ENCODE data around the gene VWDE.
A peak's percentile ranks its signal among the peaks of the same experiment; 100 is the strongest.

Gene VWDE

DNA sequence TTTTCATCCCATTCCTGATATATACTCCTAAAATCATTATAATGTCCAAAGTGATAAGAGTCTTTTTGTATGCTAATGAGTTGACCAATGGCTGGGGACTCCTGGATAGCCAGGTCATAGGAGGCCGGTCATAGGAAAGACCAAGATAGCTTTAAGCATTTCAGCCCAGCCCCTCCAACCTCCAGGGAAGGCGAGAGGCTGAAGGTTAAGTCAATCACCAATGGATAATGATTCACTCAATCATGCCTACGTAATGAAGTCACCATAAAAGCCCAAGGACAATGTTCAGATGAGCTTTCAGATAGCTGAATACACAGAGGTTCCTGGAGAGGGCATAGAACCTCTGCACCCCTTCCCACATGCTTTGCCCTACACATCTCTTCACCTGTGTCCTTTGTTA lies 75.7 kb downstream of the VWDE start:
- ATAC-seq, result no peak

DNA sequence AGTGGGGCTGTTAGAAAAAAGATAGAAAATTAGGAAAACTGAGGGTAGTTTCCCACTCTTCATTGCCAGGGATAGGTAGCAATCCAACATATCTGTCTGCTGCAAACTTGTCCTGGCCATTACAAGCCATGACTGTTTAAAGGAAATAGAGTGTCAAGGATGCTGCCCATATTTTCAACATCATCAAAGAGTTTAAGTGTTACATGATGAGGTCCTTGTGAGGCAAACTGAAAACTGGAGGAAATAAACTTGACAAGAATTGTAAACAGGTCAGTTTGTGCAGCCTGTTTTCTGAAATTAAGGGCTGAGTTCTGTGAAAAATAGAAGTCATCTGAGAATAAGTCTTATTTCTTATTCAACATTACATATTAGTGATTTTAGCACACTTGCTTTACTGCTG lies 78.0 kb downstream of the VWDE start:
- no peak for ATAC-seq

DNA sequence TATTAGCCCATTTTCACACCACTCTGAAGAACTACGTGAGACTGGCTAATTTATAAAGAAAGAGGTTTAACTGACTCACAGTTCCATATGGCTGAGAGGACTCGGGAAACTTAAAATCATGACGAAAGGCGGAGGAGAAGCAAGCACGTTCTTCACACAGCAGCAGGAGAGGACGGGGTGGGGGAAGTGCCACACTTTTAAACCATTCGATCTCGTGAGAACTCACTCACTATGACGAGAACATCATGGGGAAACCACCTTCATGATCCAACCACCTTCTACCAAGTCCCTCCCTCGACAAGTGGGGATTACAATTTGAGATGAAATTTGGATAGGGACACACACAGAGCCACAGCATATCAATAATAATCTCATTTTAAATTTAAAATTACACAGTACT lies 80.2 kb downstream of the VWDE start:
- ATAC-seq, result no peak

DNA sequence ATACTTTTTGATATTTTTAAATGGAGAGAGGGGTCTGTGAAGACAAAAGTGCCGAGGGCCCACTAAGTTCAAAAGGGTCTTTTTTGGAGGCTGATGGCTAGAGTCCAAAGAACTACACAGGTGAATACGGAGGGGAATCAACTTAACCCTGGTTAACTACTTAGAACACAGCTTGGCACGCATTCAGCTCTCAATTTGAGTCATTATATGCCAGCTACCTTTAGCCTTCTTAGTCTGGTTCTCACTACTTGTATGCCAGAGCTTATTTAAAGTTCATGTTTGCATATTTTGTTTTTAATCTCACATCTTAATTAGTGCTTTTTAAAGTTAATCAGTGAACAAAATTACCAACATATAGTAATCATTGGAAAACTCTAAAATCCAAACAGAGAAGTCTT lies 80.8 kb downstream of the VWDE start:
- ATAC-seq, result peak; percentile 46 to 55

DNA sequence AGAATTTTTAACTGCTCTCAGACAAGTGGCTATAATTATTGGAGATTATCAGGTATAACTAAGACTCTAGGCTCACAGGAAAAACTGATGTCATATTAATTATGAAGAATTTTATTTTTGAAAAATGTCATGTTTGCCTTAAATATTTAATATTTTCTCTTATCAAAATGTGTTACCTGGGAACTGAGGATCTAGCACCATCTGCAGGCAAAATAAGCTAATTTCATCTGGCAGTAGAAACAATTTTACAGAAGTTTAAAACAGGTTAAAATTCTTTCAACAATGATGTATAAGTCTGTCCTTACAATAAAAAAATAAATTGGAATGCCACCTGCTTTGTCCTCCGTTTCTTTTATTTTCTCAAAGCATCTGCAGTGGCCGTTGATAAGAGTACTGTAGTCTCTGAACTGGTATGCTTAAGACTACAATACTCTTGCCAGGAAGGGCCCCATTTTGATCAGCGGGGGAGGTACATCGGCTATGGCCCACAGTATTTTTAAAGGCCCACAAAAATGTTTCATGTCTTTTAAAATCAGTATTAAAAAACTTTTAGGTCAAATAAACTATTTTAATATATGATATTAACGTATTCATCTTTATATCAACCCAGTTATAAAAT lies 81.3 kb downstream of the VWDE start:
- no peak for ATAC-seq

DNA sequence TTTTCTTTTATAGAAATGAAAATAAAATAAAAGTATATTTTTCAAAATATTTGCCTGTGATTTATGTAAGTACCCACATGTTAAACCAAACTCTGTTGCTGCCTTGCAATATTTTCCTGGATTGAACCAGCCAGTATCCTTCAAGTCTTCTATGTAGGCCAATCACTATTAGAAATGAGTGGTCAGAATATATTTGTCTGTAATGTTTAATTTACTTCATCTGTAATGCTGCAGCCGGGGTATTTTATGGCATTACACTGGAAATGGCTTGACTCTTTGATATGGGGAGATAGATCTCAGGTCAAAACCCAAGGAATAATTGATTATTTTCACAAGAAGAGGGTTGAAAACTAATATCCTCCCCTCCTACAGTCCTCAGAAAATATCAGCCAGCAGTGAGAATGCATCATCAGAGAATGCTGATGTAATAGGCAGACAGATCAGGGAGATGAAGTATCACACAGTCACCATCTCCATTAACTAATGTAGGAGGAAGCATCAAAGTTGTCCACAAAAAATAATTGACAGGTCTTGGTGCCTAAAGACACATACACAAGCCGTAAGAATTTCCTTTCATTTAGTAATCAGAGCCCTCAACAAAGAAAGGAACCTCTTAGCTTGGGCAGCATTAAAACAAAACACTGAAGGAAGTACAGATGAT lies 82.5 kb downstream of the VWDE start:
- no peak for ATAC-seq

DNA sequence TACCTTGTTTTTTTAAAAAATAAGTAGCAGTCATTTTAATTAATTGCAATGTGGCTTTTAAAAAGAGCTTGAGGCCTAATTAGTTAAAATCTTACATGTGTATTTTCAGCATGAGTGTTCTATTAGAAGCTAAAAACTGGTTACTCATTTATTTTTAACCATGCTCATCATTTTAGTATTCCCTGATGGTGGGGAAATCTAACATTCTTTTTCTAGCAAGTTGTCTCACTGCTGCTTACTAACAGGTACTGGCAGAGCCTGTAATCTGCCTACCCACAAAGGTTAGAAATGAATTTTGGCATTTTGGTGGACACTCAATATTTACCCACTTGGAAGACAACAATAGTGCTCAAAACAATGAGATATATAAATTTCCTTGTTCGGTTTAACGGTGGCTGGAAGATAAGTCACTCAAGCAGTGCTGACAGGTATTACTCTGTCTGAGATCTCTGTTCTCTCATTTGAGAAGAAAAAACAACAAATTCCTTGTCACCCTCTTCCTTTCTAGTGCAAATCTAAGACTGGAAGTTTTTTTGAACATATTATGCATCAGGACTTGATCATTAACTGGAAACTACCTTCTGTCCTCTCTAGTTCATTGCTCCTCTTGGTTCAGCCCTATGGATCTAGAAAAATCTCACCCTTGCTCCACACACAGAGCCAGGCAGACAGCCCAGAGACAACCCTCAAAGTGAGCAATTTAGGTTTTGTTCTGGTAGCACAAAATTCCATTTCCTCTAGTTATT lies 83.3 kb downstream of the VWDE start:
- no peak for ATAC-seq

DNA sequence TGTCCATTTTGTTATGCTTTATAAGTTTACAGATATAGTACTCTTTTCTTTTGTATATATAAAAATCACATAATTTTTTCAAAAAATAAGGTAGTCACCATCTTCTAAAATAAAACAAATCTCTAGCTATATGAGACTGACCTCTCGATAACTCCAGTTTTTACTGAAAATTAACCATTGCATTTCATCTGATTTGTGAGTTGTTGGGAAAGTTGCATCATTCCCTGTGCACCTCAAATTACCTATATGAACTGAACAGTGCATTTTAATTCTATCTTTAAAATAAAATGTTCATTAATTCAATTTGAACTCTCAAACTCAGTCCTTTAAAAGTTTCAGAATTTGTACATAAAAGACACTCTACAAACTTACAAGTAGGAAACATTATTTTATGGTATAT lies 86.0 kb downstream of the VWDE start:
- no peak for ATAC-seq

DNA sequence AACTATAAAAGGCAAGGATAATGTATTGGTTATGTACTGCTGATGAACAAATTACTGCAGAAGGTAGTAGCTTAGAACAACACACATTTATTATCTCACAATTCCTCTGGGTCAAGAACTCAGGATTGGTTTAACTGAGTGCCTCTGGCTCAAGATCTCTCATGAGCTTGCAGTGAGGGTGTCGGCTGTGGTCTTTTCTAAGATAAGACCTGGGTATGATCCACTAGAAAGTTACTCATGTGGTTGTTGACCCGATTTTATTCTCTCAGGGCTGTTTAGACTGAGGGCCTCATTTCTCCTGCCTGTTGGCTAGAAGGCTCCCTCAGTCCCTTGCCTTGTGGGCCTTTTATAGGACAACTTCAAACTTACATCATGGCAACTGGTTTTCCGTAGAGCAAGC lies 86.7 kb downstream of the VWDE start:
- no peak for ATAC-seq

DNA sequence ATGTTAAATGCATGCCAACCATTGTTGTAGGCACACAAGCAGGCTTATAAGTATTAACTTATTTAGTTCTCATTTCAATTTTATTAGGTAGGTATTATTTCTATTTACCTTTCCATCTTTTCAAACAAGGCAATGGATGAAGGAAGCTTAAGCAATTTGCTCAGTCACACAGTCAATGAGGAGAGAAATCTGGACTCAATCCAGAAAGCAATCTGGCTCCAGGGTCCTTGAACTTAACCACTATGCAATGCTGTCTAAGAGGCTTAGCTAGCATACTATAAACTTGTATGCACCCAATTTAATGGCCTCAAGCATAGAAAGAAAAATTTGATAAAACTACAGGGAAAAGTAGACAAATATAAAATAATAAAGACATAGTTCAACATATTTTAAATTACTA lies 88.6 kb downstream of the VWDE start:
- ATAC-seq, result no peak

DNA sequence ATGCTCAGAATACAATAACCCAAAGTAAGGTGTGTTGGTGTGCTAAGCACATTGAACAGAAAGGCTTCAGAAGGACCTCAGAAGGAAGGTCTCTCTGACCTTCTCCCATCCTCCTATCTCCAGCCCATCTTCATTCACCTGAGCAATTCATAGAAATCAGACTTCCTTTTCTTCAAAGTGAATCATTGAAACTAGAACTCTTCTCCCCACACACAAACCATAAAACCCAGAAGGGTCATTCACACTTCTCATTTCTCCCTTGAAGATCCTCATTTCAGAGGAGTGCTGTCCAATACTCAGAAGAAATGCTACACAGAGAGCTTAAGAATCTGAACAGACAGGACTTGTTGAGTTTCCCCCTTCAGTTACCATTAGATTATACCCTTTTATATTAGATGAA lies 89.5 kb downstream of the VWDE start:
- ATAC-seq, result no peak

DNA sequence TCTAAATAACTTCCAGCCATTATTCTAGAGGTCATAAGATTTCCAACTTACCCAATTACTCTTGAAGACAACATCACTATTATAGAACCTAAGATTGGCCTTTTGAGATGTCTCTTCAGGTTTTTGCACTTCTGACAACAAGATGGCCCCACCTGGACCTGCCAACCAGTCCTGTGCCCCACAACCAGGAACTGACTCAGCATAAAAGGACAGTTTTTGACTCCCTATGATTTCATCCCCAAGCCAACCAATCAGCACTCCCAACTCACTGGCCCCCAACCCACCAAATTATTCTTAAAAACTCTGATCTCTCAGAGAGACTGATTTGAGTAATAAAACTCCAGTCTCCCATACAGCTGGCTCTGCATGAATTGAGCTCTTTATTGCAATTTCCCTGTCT lies 98.2 kb downstream of the VWDE start:
- no peak for ATAC-seq

DNA sequence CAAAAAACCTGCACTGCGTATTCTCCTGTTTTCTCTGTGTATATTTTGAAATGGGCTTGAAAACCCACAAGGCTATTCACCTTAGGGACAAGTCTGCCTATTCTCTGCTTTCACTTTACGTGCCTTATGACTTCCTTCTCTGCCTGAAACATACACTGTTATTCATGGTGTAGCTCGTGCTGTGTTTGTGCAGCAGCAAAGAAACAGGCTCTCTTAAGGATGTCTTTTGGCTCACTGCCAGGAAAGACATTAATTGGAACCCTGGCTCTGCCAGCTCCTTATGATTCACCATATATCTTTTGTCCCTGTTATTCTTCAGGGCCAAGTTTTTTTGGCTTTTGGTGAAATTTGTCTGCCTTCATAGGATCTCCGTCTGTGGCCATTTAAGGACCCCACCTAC lies 100.2 kb downstream of the VWDE start:
- ATAC-seq, result no peak

DNA sequence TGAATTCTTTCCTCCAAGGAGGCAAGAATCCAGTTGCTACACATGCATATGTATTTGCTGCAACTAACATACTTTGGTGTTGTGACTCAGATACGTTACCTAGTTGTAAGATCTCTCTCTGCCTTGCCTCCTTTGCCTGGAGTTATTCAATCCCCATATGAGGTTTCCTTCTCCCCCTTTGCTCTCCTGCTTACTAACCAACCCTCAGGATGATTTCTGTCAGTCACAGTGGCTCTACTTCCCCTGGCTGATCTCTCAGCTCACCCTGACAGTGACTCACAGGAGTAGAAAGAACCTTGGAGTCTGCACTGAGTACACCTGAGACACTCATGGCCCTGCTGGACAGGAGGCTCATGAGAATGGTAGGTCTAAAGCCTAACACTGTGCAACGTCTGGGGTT lies 100.6 kb downstream of the VWDE start:
- ATAC-seq, result no peak

DNA sequence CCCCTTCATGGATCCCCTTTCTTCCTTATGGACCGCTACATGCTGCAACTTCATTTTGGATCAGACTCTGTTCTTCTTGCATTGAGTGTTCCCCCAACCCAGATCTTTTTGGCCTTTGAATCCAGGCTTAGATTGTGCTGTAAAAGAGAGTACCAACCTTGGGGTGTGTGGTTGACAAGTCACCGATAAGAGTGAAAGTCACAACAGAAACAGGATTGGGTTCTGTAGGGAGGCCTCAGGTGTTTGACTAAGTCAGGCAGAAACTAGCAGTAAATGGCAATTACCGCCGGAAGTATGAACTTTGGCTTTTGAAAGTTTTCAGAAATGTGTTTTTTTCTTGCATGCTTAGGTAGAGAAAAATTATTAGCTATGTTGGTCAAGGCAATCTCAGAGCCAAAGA lies 103.2 kb downstream of the VWDE start:
- ATAC-seq, result no peak

DNA sequence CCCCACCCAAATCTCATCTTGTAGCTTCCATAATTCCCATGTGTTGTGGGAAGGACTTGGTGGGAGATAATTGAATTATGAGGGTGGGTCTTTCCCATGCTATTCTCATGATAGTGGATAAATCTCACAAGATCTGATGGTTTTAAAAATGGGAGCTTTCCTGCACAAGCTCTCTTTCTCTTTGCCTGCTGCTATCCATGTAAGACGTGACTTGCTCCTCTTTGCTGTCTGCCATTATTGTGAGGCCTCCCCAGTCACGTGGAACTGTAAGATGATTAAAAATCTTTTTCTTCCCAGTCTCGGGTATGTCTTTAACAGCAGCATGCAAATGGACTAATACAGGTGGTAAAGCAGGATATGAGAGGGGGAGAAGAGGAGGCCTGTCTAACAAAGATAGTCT lies 104.3 kb downstream of the VWDE start:
- no peak for ATAC-seq

DNA sequence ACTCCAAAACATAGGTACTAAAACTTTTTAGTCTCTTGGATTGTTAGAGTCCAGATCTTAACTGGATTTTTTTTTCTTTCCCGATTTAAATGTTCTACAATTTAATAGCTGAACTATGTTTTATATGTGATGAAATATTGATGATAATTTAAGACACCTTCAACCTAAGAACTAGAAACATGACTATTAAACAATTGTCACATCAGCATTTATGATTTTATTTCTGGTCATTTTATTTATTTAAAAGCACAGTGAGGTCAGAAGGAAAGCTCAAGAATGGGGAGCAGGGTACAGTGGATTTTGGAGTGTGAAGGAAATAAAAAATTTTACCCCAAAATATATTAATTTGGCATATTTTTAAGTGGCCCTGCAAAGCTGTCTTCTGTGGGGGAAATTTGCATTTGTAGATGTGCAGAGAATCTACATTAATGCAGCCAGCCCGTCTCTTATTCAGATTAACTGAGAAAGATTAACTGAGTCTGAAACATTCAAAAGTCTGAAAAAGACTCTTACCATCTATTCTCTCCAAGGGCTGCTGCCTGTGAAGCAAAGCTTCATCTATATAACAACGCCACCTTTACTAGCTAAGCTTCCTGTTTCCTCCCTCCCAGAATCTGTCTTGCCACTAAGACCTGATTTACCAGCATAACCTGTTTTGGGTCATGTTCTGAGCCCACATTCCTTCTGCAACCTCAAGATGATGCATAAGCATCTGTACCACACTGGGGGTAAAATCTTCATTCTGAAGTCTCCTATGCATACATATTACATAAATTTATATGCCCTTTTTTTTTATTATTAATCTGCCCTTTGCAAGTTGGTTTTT lies 106.2 kb downstream of the VWDE start:
- no peak for ATAC-seq

DNA sequence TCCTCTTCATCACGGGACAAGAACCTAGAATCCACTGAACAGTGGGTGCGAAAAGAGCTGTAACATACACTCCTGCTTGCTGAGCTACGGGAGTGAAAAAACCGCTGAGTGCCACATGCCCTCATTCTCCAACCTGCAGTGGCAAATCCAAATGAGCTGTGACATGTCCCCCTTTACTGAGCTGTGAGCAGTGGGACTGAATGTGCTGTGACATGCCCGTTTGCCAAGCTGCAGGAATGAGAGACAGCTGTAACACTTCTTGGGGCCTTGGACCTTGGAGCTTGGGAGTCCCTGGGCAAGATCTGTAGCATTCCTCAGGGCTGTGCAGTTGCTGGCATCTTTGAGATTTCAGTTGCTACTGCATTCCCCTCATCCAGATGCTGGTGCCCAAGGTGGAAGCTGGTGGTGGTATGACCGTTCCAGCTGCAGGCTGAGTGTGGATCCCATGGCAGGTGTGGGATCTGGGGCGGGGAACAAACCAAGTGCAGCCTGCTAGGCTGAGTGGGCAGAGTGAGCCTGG lies 107.6 kb downstream of the VWDE start:
- no peak for ATAC-seq

DNA sequence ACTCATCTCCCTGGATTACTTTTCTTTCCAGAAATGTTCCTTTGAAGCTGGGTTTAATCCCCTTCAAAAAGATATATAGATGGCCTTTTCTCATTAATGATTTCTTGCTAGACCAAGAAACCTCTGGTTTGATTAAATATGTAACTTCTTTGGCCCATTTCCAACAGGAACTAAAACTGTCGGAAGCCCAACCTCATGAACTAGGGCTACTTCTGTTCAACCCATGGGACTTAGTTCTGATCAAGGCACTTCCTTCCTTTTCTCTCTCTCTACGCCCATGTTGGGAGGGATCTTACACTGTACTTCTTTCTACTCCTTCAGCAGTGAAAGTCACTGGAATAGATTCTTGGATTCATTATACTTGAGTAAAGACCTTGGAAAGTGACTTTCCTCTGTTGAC lies 109.0 kb downstream of the VWDE start:
- ATAC-seq, result no peak

DNA sequence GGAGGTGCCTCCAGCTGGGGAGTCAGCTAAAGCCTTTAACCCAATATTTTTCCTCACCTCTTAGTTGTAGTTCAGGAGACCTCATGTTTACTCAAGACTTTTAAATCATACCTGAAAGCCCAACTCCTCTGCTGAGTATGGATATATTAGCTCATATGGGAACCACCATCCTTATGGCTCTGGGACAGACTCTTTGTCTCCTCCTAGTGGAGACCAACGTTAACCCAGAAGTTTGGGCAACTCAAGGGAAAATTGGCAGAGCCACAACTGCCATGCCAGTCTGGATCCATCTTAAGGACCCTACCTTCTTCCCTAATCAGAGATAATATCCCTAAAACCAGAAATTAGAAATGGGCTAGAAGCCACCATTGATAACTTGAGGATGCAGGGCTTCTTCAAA lies 111.8 kb downstream of the VWDE start:
- no peak for ATAC-seq

DNA sequence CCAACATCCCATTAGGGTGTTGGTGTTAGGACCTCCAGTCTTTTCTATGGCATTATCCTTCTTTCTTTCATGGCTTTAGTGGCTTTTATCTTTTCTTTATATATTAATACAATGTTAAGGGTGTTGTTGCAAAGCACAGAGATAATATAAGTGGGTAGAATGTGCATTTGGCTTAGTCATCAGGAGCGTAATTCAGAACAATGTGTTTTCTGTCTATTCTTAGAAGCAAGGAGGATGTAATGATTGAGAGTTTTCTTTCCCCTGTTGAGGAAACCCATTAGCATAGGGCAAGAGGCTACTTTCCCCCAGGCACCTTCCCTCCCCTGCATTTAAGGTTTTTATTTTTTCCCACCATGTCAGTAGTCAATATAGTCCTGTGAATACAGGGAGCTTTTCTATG lies 112.9 kb downstream of the VWDE start:
- no peak for ATAC-seq

DNA sequence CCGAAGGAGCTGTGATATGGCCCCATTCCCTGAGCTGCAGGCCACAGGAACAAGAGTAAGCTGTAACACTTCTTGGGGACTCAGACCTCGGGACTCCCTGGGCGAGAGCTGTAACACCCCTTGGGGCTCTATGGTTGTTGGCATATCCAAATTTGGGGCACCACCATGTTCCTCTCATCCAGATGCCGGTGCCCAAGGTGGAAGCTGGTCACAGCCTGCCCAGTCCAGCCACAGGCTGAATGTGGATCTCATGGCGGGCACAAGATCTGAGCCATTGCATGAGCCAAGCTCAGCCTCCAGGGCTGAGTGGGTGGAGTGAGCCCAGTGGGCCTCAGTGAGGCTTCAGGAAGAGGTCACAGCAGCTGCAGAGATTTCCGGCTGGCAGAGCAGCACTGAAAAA lies 113.7 kb downstream of the VWDE start:
- no peak for ATAC-seq

DNA sequence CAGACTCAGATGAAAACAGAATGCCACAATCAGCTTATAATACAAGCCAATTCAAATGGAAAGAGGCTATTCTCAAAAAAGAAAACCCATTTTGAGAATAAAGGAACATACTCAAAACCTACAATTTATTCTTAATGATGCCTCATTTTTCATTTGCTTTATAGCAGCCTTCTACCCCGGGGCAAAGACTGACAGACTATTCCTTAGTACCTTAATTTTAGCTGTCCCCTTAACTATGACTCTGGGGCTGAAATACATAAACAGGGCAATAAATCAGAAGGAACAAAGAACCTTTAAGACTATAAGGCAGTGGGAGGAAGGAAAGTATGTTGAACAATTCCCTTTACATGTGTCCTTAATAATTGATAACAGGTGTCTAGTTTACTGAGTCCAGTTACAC lies 115.8 kb downstream of the VWDE start:
- no peak for ATAC-seq

Measured in activated CD4-positive, CD25-positive, alpha-beta regulatory T cell treated with anti-CD3 and anti-CD28 coated beads, Interleukin-2, amount 50 U/mL, for 24 hours (primary cell).